ENCODE measurements around the gene FCGR3A.
"Not testable (repeated sequence)": the region's sequence is repeated elsewhere in the genome, so short reads cannot be mapped to it uniquely, and the experiment has no call there.

FCGR3A gene

DNA sequence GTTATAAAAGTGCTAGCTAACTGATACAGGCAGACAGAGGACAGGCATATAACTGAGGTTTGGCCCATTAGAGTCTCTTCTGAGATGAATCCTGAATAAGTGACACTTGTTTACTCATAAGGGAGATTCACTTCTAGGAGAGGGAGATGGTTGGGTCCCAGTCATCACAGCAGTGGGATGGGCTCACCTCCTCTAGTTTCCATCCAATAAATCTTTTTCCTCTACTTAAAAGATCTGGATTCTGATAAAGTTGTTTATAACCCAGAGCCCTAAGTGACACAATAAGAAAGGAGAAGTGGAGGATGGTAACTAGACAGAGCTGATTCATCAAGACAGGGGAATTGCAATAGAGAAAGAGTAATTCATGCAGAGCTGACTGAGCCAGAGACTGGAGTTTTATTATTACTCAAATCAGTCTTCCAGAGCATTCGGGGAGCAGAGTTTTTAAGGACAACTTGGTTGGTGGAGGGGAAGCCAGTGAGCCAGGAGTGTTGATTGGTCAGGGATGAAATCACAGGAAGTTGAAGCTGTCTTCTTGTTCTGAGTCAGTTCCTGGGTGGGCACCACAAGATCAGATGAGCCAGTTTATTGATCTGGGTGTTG, 5.3 kb upstream of the FCGR3A start:
- not testable (repeated sequence) for H3K9ac ChIP-seq (ENCODE audit: low read length); H3K27me3 ChIP-seq (ENCODE audit: insufficient read depth, low read length); H3K27ac ChIP-seq (ENCODE audit: low read depth, low read length, poor library complexity, severe bottlenecking); H4K20me1 ChIP-seq (ENCODE audit: insufficient read depth, low read length); H3K9me2 ChIP-seq (ENCODE audit: low read depth, low read length); H3K36me3 ChIP-seq (ENCODE audit: insufficient read depth, low read length); H3K9me3 ChIP-seq (ENCODE audit: low read length); H3K4me1 ChIP-seq (ENCODE audit: insufficient read depth, low read length, severe bottlenecking); H3K79me2 ChIP-seq (ENCODE audit: insufficient read depth, low read length); H3K4me2 ChIP-seq (ENCODE audit: low read length); H3K4me3 ChIP-seq (ENCODE audit: low read depth, low read length, poor library complexity, severe bottlenecking); H2AFZ ChIP-seq (ENCODE audit: low read length); H3F3A ChIP-seq (ENCODE audit: insufficient read depth, low read length)

DNA sequence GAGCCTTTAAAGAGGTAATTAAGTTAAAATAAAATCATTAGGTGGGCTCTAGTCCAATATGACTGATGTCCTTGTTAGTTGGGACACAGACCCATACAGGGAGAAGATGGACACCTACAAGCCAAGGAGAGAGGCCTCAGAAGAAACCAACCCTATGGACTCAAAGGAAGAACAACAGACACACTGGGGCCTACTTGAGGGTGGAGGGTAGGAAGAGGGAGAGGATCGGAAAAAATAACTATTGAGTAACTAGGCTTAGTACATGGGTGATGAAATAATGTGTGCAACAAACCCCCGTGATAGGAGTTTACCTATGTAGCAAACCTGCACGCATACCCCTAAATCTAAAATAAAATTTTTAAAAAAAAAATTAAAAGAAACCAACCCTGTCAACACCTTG, 4.7 kb upstream of the FCGR3A start:
- not testable (repeated sequence) for H3K9me2 ChIP-seq (ENCODE audit: low read depth, low read length); H3K9ac ChIP-seq (ENCODE audit: low read length); H3K36me3 ChIP-seq (ENCODE audit: insufficient read depth, low read length); H3K79me2 ChIP-seq (ENCODE audit: insufficient read depth, low read length); H3K9me3 ChIP-seq (ENCODE audit: low read length); H3K27ac ChIP-seq (ENCODE audit: low read depth, low read length, poor library complexity, severe bottlenecking); H3K27me3 ChIP-seq (ENCODE audit: insufficient read depth, low read length); H2AFZ ChIP-seq (ENCODE audit: low read length); H3K4me3 ChIP-seq (ENCODE audit: low read depth, low read length, poor library complexity, severe bottlenecking); H3K4me2 ChIP-seq (ENCODE audit: low read length); H4K20me1 ChIP-seq (ENCODE audit: insufficient read depth, low read length); H3K4me1 ChIP-seq (ENCODE audit: insufficient read depth, low read length, severe bottlenecking); H3F3A ChIP-seq (ENCODE audit: insufficient read depth, low read length)

DNA sequence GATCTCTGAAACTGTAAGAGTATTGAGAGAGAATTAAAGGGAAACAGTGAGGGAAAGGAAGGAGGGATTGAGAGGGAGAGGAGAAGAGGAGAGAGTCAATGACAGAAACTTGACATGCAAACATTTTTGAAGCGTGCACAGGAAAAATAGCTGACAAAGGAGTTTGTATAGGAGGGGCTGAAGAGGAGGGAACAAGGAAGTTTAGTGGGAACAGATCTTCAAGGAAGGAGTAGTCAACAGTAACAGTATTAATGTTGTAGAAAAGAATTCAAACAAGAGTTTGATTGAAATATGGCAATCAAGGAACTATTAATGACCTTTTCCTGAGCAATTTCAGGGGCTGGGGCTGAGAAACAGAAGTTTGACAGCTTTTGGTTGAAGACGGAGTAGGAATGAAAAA, 4.0 kb upstream of the FCGR3A start:
- not testable (repeated sequence) for H3F3A ChIP-seq (ENCODE audit: insufficient read depth, low read length); H3K4me1 ChIP-seq (ENCODE audit: insufficient read depth, low read length, severe bottlenecking); H3K9me2 ChIP-seq (ENCODE audit: low read depth, low read length); H3K36me3 ChIP-seq (ENCODE audit: insufficient read depth, low read length); H3K4me3 ChIP-seq (ENCODE audit: low read depth, low read length, poor library complexity, severe bottlenecking); H3K4me2 ChIP-seq (ENCODE audit: low read length); H3K27ac ChIP-seq (ENCODE audit: low read depth, low read length, poor library complexity, severe bottlenecking); H3K27me3 ChIP-seq (ENCODE audit: insufficient read depth, low read length); H3K9me3 ChIP-seq (ENCODE audit: low read length); H4K20me1 ChIP-seq (ENCODE audit: insufficient read depth, low read length); H3K9ac ChIP-seq (ENCODE audit: low read length); H3K79me2 ChIP-seq (ENCODE audit: insufficient read depth, low read length); H2AFZ ChIP-seq (ENCODE audit: low read length)

DNA sequence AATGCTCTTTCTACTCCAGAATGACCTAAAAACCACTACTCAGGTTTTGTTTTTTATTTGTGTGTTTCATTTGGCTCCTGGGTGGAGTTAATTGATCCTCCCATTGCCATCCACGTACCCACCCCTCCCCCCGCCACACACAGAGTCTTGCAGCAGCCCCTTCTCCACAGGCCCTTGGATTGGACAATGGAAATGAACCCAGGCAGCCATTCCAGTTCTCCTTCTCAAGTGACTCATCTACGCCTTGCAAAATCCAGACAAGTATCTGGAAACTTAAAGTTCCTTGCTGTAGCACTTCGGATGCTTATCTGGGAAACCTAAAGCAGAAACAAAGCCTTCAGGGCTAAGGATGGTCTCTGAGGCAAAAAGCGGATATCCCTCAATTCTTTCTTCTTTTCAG, 1.3 kb upstream of the FCGR3A start:
- not testable (repeated sequence) for H3K4me3 ChIP-seq (ENCODE audit: low read depth, low read length, poor library complexity, severe bottlenecking); H3K27me3 ChIP-seq (ENCODE audit: insufficient read depth, low read length); H3K27ac ChIP-seq (ENCODE audit: low read depth, low read length, poor library complexity, severe bottlenecking)

DNA sequence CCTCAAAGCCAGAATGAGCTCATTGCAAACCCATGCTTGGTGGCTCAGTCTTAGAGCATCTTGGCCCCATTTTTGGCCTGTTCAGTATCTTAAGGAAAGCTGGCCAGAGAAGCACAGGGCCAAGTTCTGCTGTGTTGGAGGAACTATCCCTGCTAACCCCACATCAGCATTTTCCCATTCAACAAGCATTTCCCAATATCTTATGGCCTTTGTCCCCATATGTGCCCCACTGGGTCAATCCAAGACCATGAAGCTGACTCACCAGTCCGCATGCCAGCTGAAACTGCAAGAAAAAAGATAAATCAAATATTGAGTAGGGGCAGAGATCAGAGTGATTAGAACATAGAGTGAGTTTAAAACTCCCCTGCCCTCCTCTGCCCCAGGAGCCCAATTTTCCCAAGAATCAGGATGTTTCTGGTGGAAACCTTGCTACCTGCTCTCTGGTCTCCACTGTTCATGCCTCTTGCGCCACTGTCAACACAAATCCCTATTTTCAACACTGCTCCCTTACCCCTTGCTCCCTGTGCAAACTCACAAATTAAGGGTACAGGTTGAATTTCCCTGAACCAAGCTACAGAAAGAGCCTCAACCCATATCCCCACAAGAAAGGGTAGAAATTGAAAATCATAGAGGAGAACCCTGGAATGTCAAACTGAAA, 740 bp downstream of the FCGR3A start:
- not testable (repeated sequence) for H2AFZ ChIP-seq (ENCODE audit: low read length); H3K36me3 ChIP-seq (ENCODE audit: insufficient read depth, low read length); H3K9me3 ChIP-seq (ENCODE audit: low read length); H4K20me1 ChIP-seq (ENCODE audit: insufficient read depth, low read length); H3K9me2 ChIP-seq (ENCODE audit: low read depth, low read length); H3F3A ChIP-seq (ENCODE audit: insufficient read depth, low read length); H3K4me2 ChIP-seq (ENCODE audit: low read length); H3K79me2 ChIP-seq (ENCODE audit: insufficient read depth, low read length); H3K27ac ChIP-seq (ENCODE audit: low read depth, low read length, poor library complexity, severe bottlenecking); H3K9ac ChIP-seq (ENCODE audit: low read length); H3K4me3 ChIP-seq (ENCODE audit: low read depth, low read length, poor library complexity, severe bottlenecking); H3K4me1 ChIP-seq (ENCODE audit: insufficient read depth, low read length, severe bottlenecking); H3K27me3 ChIP-seq (ENCODE audit: insufficient read depth, low read length)

More for the DNA sequence above, 1.3 kb upstream of the FCGR3A start:
- not testable (repeated sequence) for H3K9ac ChIP-seq (ENCODE audit: low read length); H3F3A ChIP-seq (ENCODE audit: insufficient read depth, low read length); H3K4me1 ChIP-seq (ENCODE audit: insufficient read depth, low read length, severe bottlenecking); H3K79me2 ChIP-seq (ENCODE audit: insufficient read depth, low read length); H3K4me2 ChIP-seq (ENCODE audit: low read length); H3K9me3 ChIP-seq (ENCODE audit: low read length); H3K36me3 ChIP-seq (ENCODE audit: insufficient read depth, low read length); H2AFZ ChIP-seq (ENCODE audit: low read length); H4K20me1 ChIP-seq (ENCODE audit: insufficient read depth, low read length); H3K9me2 ChIP-seq (ENCODE audit: low read depth, low read length)

DNA sequence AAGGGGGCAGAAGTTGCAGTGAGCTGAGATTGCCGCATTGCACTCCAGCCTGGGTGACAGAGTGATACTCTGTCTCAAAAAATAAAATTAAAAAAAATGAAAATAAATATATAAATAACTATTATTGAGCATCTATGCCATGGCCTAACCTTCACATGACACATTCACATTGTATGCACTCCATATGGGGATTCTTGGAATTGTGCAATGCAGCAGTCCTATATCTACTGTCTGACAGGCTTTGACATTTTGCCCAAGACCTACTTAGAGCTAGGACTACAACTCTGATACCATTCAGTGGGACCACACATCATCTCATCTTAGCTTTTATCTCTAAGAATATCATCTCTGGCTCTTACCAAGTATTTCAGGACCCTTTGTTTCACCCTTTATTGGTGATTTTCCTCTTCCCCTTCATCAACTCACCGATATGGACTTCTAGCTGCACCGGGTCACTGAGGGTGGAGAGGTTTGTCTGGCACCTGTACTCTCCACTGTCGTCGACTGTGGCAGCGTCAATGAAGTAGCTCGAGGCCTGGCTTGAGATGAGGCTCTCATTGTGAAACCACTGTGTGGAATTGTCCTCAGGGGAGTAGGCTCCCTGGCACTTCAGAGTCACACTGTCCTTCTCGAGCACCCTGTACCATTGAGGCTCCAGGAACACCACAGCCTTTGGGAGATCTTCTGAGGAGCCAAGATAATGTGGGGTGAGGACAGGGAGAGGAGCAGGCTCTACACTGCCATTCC, 1.4 kb downstream of the FCGR3A start:
- not testable (repeated sequence) for H3K27ac ChIP-seq (ENCODE audit: low read depth, low read length, poor library complexity, severe bottlenecking); H3K4me3 ChIP-seq (ENCODE audit: low read depth, low read length, poor library complexity, severe bottlenecking); H3K36me3 ChIP-seq (ENCODE audit: insufficient read depth, low read length); H3K4me1 ChIP-seq (ENCODE audit: insufficient read depth, low read length, severe bottlenecking); H3K79me2 ChIP-seq (ENCODE audit: insufficient read depth, low read length); H3K9ac ChIP-seq (ENCODE audit: low read length); H3K27me3 ChIP-seq (ENCODE audit: insufficient read depth, low read length); H3K9me3 ChIP-seq (ENCODE audit: low read length); H3K4me2 ChIP-seq (ENCODE audit: low read length); H2AFZ ChIP-seq (ENCODE audit: low read length); H4K20me1 ChIP-seq (ENCODE audit: insufficient read depth, low read length); H3F3A ChIP-seq (ENCODE audit: insufficient read depth, low read length); H3K9me2 ChIP-seq (ENCODE audit: low read depth, low read length)

DNA sequence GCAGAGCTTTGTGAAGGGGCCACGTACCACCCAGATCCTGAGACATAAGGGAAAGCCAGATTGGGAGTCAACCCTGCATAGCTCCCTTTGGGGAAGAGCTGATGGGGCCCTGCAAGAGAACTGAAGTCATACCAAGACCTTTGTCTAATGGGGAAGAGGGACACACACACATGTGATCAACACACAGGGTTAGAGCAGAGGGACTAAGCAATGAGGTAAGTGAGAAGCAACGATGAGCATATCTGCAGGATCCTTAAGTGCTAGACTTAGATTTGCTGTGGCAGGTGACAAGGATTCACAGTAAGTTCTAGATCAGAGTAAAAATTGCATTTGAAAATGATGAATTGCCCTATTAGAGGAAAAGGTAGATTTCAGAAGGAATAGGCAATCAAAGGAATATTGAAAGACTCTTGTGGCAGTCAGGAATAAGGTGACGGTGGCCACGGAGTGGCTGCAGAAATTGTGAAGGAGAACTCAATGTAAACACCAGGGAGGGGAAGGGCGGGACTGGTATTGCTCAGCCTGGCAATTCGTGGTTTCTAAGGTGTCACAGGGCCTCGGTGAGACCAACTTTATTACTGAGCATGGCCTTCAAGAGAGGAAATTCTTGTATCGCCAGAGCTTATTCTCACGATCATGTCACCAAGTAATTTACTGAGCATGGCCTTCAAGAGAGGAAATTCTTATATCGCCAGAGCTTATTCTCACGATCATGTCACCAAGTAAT, 4.5 kb downstream of the FCGR3A start:
- H3K27ac ChIP-seq (ENCODE audit: low read depth, low read length, poor library complexity, severe bottlenecking); H3K4me2 ChIP-seq (ENCODE audit: low read length); H3K36me3 ChIP-seq (ENCODE audit: insufficient read depth, low read length); H3K79me2 ChIP-seq (ENCODE audit: insufficient read depth, low read length); H3F3A ChIP-seq (ENCODE audit: insufficient read depth, low read length); H3K9me2 ChIP-seq (ENCODE audit: low read depth, low read length); H4K20me1 ChIP-seq (ENCODE audit: insufficient read depth, low read length); H3K4me3 ChIP-seq (ENCODE audit: low read depth, low read length, poor library complexity, severe bottlenecking); H2AFZ ChIP-seq (ENCODE audit: low read length); H3K27me3 ChIP-seq (ENCODE audit: insufficient read depth, low read length); H3K9ac ChIP-seq (ENCODE audit: low read length); H3K9me3 ChIP-seq (ENCODE audit: low read length); H3K4me1 ChIP-seq (ENCODE audit: insufficient read depth, low read length, severe bottlenecking): not testable (repeated sequence)

All from OCI-LY1 (cell line).